HG02973 (cell line): ENCODE measurements around the gene PIK3R6.

Experiments
- ATAC-seq: cut with Tn5 transposase; IDR thresholded peaks from one replicate; pipeline ENCODE4 v1.9.1; 2021; ENCODE audit warnings: moderate library complexity; ENCODE audit not compliant: unreplicated experiment

PIK3R6 gene

GRCh38 chr17:8799570-8800212, 67.8 kb downstream of the PIK3R6 start:
- no peak for ATAC-seq

GRCh38 chr17:8798846-8799569, 68.5 kb downstream of the PIK3R6 start, which contains the start of gene MFSD6L:
Gene MFSD6L (minus strand): TSS chr17:8799365. CDS start chr17:8799120, 245 bp downstream.
- no peak for ATAC-seq

- no peak for ATAC-seq
These were observed 69.2 kb downstream of the PIK3R6 start for GRCh38 chr17:8798176-8798845.

- no peak for ATAC-seq
These were observed 69.8 kb downstream of the PIK3R6 start for GRCh38 chr17:8797621-8798175.

- ATAC-seq, result no peak
These were observed 72.8 kb downstream of the PIK3R6 start for GRCh38 chr17:8794636-8795035.

GRCh38 chr17:8793649-8794048, 73.8 kb downstream of the PIK3R6 start:
- no peak for ATAC-seq

- no peak for ATAC-seq
These were observed 74.8 kb downstream of the PIK3R6 start for GRCh38 chr17:8792646-8793045.

GRCh38 chr17:8791910-8792270, 75.6 kb downstream of the PIK3R6 start:
- no peak for ATAC-seq

- ATAC-seq, result no peak
These were observed 76.1 kb downstream of the PIK3R6 start for GRCh38 chr17:8791248-8791909.

- no peak for ATAC-seq
These were observed 77.7 kb downstream of the PIK3R6 start for GRCh38 chr17:8789743-8790142.

- ATAC-seq, result no peak
These were observed 78.5 kb downstream of the PIK3R6 start for GRCh38 chr17:8788998-8789397.

GRCh38 chr17:8785547-8786413, 81.7 kb downstream of the PIK3R6 start:
- no peak for ATAC-seq

- ATAC-seq, result no peak
These were observed 85.3 kb downstream of the PIK3R6 start for GRCh38 chr17:8782176-8782575.

GRCh38 chr17:8781776-8782175, 85.7 kb downstream of the PIK3R6 start:
- no peak for ATAC-seq

GRCh38 chr17:8776881-8777280, 90.6 kb downstream of the PIK3R6 start:
- ATAC-seq, result no peak

- no peak for ATAC-seq
These were observed 91.2 kb downstream of the PIK3R6 start for GRCh38 chr17:8776248-8776647.

GRCh38 chr17:8766731-8767130, 100.7 kb downstream of the PIK3R6 start:
- ATAC-seq, result no peak

GRCh38 chr17:8762012-8762411, 105.5 kb downstream of the PIK3R6 start:
- ATAC-seq, result no peak

GRCh38 chr17:8758137-8758596, 109.3 kb downstream of the PIK3R6 start, which contains the start of gene SPDYE4:
Gene SPDYE4 (minus strand): TSS chr17:8758546. CDS start chr17:8758382, 164 bp downstream.
- no peak for ATAC-seq

- ATAC-seq, result no peak
These were observed 110.3 kb downstream of the PIK3R6 start for GRCh38 chr17:8757189-8757588.
